SK-N-SH (cell line): ENCODE data around the gene ST8SIA4. TPM values are rescaled to one million over a fixed set of nuclear protein-coding genes. Genes with fewer than 3 reads are reported as not detected.
A peak's percentile ranks its signal among the peaks of the same experiment; 100 is the strongest.

Experiments used
- CTCF ChIA-PET: fragments of 300-600, 350-600 bp; formaldehyde crosslinking; extraction: SDS; loops from one replicate; lab custom pipeline; 2021; lab: Yijun Ruan, JAX
- POLR2A ChIA-PET: fragments of 350-600 bp; sonication (Branson Sonifier 250); formaldehyde crosslinking; extraction: SDS; loops from one replicate; lab custom pipeline; 2020; ENCODE audit warnings: antibody characterized with exemption, inconsistent platforms; lab: Yijun Ruan, JAX
- DNase-seq: peaks from one replicate; pipeline ENCODE4 v3.0.0; 2012
- H2AFZ ChIP-seq: fragments of 200-600 bp; sonication (generic); 2 replicates; pipeline ENCODE4 v1.8.1; 2016; ENCODE audit warnings: antibody characterized with exemption, mild to moderate bottlenecking, low read depth
- H3F3A ChIP-seq: fragments of 200-600 bp; sonication (generic); replicated peaks from 2 replicates; pipeline ENCODE3; 2016; ENCODE audit warnings: antibody characterized with exemption, mild to moderate bottlenecking; ENCODE audit not compliant: insufficient read depth
- H3K27ac ChIP-seq, 2 experiments: fragments of 200-500 bp in 1 of 2; fragments of 200-600 bp in 1 of 2; sonication (Bioruptor generic) in 1 of 2; sonication (generic), shearing (Covaris generic) in 1 of 2; 2 replicates each; pipeline versions ENCODE4 v1.5.1 to v1.6.1; 2014 to 2016; ENCODE audit warnings: low read depth in 2 of 2, inconsistent platforms in 1 of 2, low read length in 1 of 2, mild to moderate bottlenecking in 1 of 2, mixed read lengths in 1 of 2
- H3K27me3 ChIP-seq: fragments of 200-600 bp; sonication (generic), shearing (Covaris generic); 2 replicates; pipeline ENCODE4 v1.6.1; 2016; ENCODE audit warnings: mixed run types; ENCODE audit not compliant: insufficient read depth
- H3K36me3 ChIP-seq, 2 experiments: fragments of 200-500 bp in 1 of 2; fragments of 200-600 bp in 1 of 2; sonication (Bioruptor generic) in 1 of 2; sonication (generic) in 1 of 2; replicated peaks in 1 of 2; 2 replicates each; pipeline versions ENCODE3 to v1.5.1; 2014 to 2016; ENCODE audit warnings: low read length in 1 of 2, mild to moderate bottlenecking in 1 of 2; ENCODE audit not compliant: insufficient read depth in 2 of 2, control insufficient read depth in 1 of 2
- H3K4me1 ChIP-seq, 2 experiments: fragments of 200-500 bp in 1 of 2; fragments of 200-600 bp in 1 of 2; sonication (Bioruptor generic) in 1 of 2; sonication (generic), shearing (Covaris generic) in 1 of 2; 2 replicates each; pipeline versions ENCODE4 v1.5.1 to v1.6.1; 2014 to 2016; ENCODE audit warnings: low read depth in 1 of 2, low read length in 1 of 2, mixed run types in 1 of 2; ENCODE audit not compliant: insufficient read depth in 2 of 2, control insufficient read depth in 1 of 2
- H3K4me2 ChIP-seq: fragments of 200-600 bp; sonication (generic), shearing (Covaris generic); 2 replicates; pipeline ENCODE4 v1.6.1; 2017; ENCODE audit warnings: mixed run types
- H3K4me3 ChIP-seq, 2 experiments: fragments of 200-500 bp in 1 of 2; fragments of 200-600 bp in 1 of 2; sonication (Bioruptor generic) in 1 of 2; sonication (generic), shearing (Covaris generic) in 1 of 2; 2 replicates each; pipeline versions ENCODE4 v1.5.1 to v1.8.1; 2014 to 2016; ENCODE audit warnings: low read depth in 2 of 2, inconsistent platforms in 1 of 2, low read length in 1 of 2, mild to moderate bottlenecking in 1 of 2, mixed read lengths in 1 of 2, moderate library complexity in 1 of 2
- H3K79me2 ChIP-seq: fragments of 200-600 bp; sonication (generic); 2 replicates; pipeline ENCODE4 v1.8.1; 2017; ENCODE audit warnings: mild to moderate bottlenecking; ENCODE audit not compliant: insufficient read depth
- H3K9ac ChIP-seq: fragments of 200-600 bp; sonication (generic); 2 replicates; pipeline ENCODE4 v1.6.1; 2017; ENCODE audit warnings: mixed run types
- H3K9me2 ChIP-seq: fragments of 200-600 bp; sonication (generic); 2 replicates; pipeline ENCODE4 v1.6.1; 2017; ENCODE audit warnings: mixed run types
- H3K9me3 ChIP-seq: fragments of 200-600 bp; sonication (generic); 2 replicates; pipeline ENCODE4 v1.6.1; 2017; ENCODE audit warnings: mixed run types, mild to moderate bottlenecking, moderate library complexity
- H4K20me1 ChIP-seq: fragments of 200-600 bp; sonication (generic); 2 replicates; pipeline ENCODE4 v1.6.1; 2017; ENCODE audit warnings: mild to moderate bottlenecking, mixed run types; ENCODE audit not compliant: insufficient read depth
- CHD2 ChIP-seq: fragments of 150-350 bp; IDR thresholded peaks from 2 replicates; pipeline ENCODE4 v1.6.1; 2018; ENCODE audit warnings: low read length; ENCODE audit not compliant: partially characterized antibody
- CTCF ChIP-seq: fragments of 200-600 bp; sonication (generic); IDR thresholded peaks from 2 replicates; pipeline ENCODE4 v1.6.1; 2017; ENCODE audit warnings: antibody characterized with exemption, mild to moderate bottlenecking, moderate library complexity
- ELF1 ChIP-seq: IDR thresholded peaks from 2 replicates; pipeline ENCODE4 v1.4.0; 2012
- EP300 ChIP-seq, 2 experiments: IDR thresholded peaks; 2 replicates each; pipeline versions ENCODE4 v1.4.0 to v1.6.1; 2012; ENCODE audit warnings: borderline replicate concordance in 1 of 2, low read depth in 1 of 2, low read length in 1 of 2
- FOSL2 ChIP-seq: IDR thresholded peaks from 2 replicates; pipeline ENCODE4 v1.4.0; 2012; ENCODE audit warnings: low read depth, mild to moderate bottlenecking, moderate library complexity, borderline replicate concordance
- GABPA ChIP-seq: IDR thresholded peaks from 2 replicates; pipeline ENCODE4 v1.4.0; 2012; ENCODE audit warnings: low read depth, mild to moderate bottlenecking
- IRF3 ChIP-seq: fragments of 150-350 bp; IDR thresholded peaks from 2 replicates; pipeline ENCODE4 v1.6.1; 2016; ENCODE audit warnings: mild to moderate bottlenecking, low read depth, low read length
- JUND ChIP-seq: IDR thresholded peaks from 2 replicates; pipeline ENCODE4 v1.4.0; 2012
- MAX ChIP-seq: IDR thresholded peaks from 2 replicates; pipeline ENCODE4 v1.4.0; 2012; ENCODE audit warnings: low read depth
- NFIC ChIP-seq: IDR thresholded peaks from 2 replicates; pipeline ENCODE4 v1.4.0; 2012; ENCODE audit warnings: borderline replicate concordance
- PBX3 ChIP-seq: IDR thresholded peaks from 2 replicates; pipeline ENCODE4; 2012
- POLR2AphosphoS5 ChIP-seq: IDR thresholded peaks from 2 replicates; pipeline ENCODE4 v1.6.1; 2012; ENCODE audit warnings: low read depth, low read length
- RCOR1 ChIP-seq: fragments of 150-350 bp; IDR thresholded peaks from 2 replicates; pipeline ENCODE4 v1.6.1; 2017; ENCODE audit warnings: antibody characterized with exemption, low read length
- RXRA ChIP-seq: IDR thresholded peaks from 2 replicates; pipeline ENCODE4 v1.4.0; 2012; ENCODE audit warnings: low read depth, mild to moderate bottlenecking, borderline replicate concordance
- TCF12 ChIP-seq: IDR thresholded peaks from 2 replicates; pipeline ENCODE4 v1.4.0; 2012
- TEAD4 ChIP-seq: IDR thresholded peaks from 2 replicates; pipeline ENCODE4 v1.4.0; 2012; ENCODE audit warnings: mild to moderate bottlenecking, borderline replicate concordance; ENCODE audit not compliant: insufficient read depth
- USF2 ChIP-seq: fragments of 150-350 bp; IDR thresholded peaks from 2 replicates; pipeline ENCODE4 v1.6.1; 2017; ENCODE audit warnings: antibody characterized with exemption, low read length, low read depth, borderline replicate concordance
- YY1 ChIP-seq: IDR thresholded peaks from 2 replicates; pipeline ENCODE4 v1.4.0; 2012; ENCODE audit warnings: low read depth, mild to moderate bottlenecking
- WGBS: methylation state at CpG from one replicate; pipeline ENCODE4 v1.1.6; 2017; ENCODE audit warnings: low lambda C conversion rate; 5-methylcytosine and 5-hydroxymethylcytosine counted together
- polyA plus RNA-seq, 3 experiments: library from polyadenylated mRNA; depleted of rRNA; stranded (reverse); fragments of >200 nt; gene quantifications; 2 replicates each; pipeline ENCODE4 v1.2.3, GENCODE V29; 2012

The ST8SIA4 gene
- polyA plus RNA-seq, 1 of the 3 experiments (the other 2 are of a cell fraction) = 0.02 TPM

GRCh38 chr5:100777680-100778300 is 125.3 kb downstream of the ST8SIA4 start:
- Histone ChIP-seq H3K27ac (peak overlapping the region; percentile 85 to 89), H3K9me3 (no peaks in the 10 kb centered on the region), H3K9ac (peak overlapping the region; percentile 28; the same call in 1 of the 2 replicates), H3K4me2 (peak overlapping the region; percentile 43; the same call in 1 of the 2 replicates), H3K27me3 (no peaks in the 10 kb centered on the region), H3K4me3 (peak overlapping the region; percentile 23 to 42; a peak in 2 of 4 replicates), H3K4me1 (peaks cover 0 to 11% of the 10 kb centered on the region in 2 experiments; a peak in 2 of 4 replicates), H3F3A (peaks cover 16% of the 10 kb centered on the region), H3K36me3 (no peaks in the 10 kb centered on the region), H4K20me1 (no peaks in the 10 kb centered on the region), H3K9me2 (no peaks in the 10 kb centered on the region), H3K79me2 (no peaks in the 10 kb centered on the region), H2AFZ (peak overlapping the region; percentile 71)
- DNase-seq = no peak
- POLR2A ChIA-PET = no interaction called here
- CTCF ChIA-PET = interaction anchor here (1.2 kb wide), 1 partner anchor 901 kb away, joined by 6 read pairs; no protein-coding TSS in a partner anchor
- 6% methylated on average over 4 of the region's 4 CpGs for whole genome bisulfite sequencing
- TF ChIP-seq GABPA = peak; percentile 44; the same call in 1 of the 2 replicates
- 0 out of 2 replicates have a peak, but pooled peaks have one; percentile 17 for TF ChIP-seq MAX
- peak; percentile 83 for TF ChIP-seq FOSL2
- peak; percentile 60 for TF ChIP-seq TCF12
- peak; percentile 49; the same call in 1 of the 2 replicates for TF ChIP-seq ELF1
- no peak for TF ChIP-seq CTCF
- 0 out of 2 replicates have a peak, but pooled peaks have one; percentile 44 for TF ChIP-seq TEAD4
- 0 out of 2 replicates have a peak, but pooled peaks have one; percentile 12 for TF ChIP-seq RXRA
- TF ChIP-seq YY1 = no peak
- TF ChIP-seq PBX3 = no peak; the same call in 1 of the 2 replicates
- no peak for TF ChIP-seq USF2
- peak in 1 of 2 experiments; percentile 58; a peak in 1 of 4 replicates for TF ChIP-seq EP300 (IDR thresholded peaks at IDR 0.05; ENCODE audit: borderline replicate concordance in 1 of 2, low read depth in 1 of 2, low read length in 1 of 2)
- no peak for TF ChIP-seq CHD2
- TF ChIP-seq IRF3 = no peak
- TF ChIP-seq NFIC = peak; percentile 91
- peak; percentile 79 for TF ChIP-seq JUND
- TF ChIP-seq POLR2AphosphoS5 = no peak
- no peak for TF ChIP-seq RCOR1
